K562 (cell line): ENCODE results near the gene PPP1R12C. TPM values are rescaled to one million over a fixed set of nuclear protein-coding genes. Genes with fewer than 3 reads are reported as not detected.

Source experiments
- E2F6 ChIP-seq, 2 experiments: IDR thresholded peaks; 2 replicates each; pipeline ENCODE4 v1.6.1; 2011; ENCODE audit warnings: borderline replicate concordance in 1 of 2, control low read depth in 1 of 2, low read depth in 1 of 2, low read length in 1 of 2, mild to moderate bottlenecking in 1 of 2, mixed read lengths in 1 of 2, moderate library complexity in 1 of 2; ENCODE audit not compliant: insufficient read depth in 1 of 2, insufficient read length in 1 of 2, poor library complexity in 1 of 2, severe bottlenecking in 1 of 2; ENCODE audit errors: extremely low read depth in 1 of 2
- FOXJ2 ChIP-seq: fragments of 200-800 bp; sonication (Bioruptor generic); IDR thresholded peaks from 2 replicates; pipeline ENCODE4 v1.6.1; 2016; ENCODE audit warnings: missing genetic modification characterization, missing compliant biosample characterization
- KDM1A ChIP-seq, 2 experiments: fragments of 450-650 bp; IDR thresholded peaks; 2 replicates each; pipeline ENCODE4 v1.6.1; 2016; ENCODE audit warnings: mild to moderate bottlenecking in 2 of 2
- L3MBTL2 ChIP-seq: fragments of 450-650 bp; IDR thresholded peaks from 2 replicates; pipeline ENCODE4 v1.6.1; 2016; ENCODE audit warnings: mild to moderate bottlenecking, moderate library complexity
- MYC ChIP-seq, 2 experiments: fragments of 250-450 bp in 1 of 2; sonication (Bioruptor Pico) in 1 of 2; IDR thresholded peaks; 2 replicates each; pipeline versions ENCODE4 v1.5.1 to v1.6.1; 2012 to 2021; ENCODE audit warnings: low read depth in 2 of 2, borderline replicate concordance in 1 of 2, improper control_type of control experiment in 1 of 2, low read length in 1 of 2, mild to moderate bottlenecking in 1 of 2, moderate library complexity in 1 of 2
- RERE ChIP-seq: sonication (generic); formaldehyde crosslinking; IDR thresholded peaks from 2 replicates; pipeline ENCODE4 v1.8.0; 2023; ENCODE audit warnings: missing genetic modification reagents, mild to moderate bottlenecking, borderline replicate concordance
- TBL1XR1 ChIP-seq, 2 experiments: IDR thresholded peaks; 2 replicates each; pipeline ENCODE4 v1.6.1; 2012; ENCODE audit warnings: improper control_type of control experiment in 2 of 2, low read length in 2 of 2, mild to moderate bottlenecking in 1 of 2
- ZNF561 ChIP-seq: fragments of 450-650 bp; formaldehyde crosslinking; conservative IDR thresholded peaks from 2 replicates; pipeline ENCODE4 v1.4.0; 2020; ENCODE audit warnings: mild to moderate bottlenecking, moderate library complexity
- polyA plus RNA-seq, 8 experiments: library from polyadenylated mRNA; depleted of rRNA in 4 of 8; stranded (reverse) in 5 of 8; unstranded in 3 of 8; fragments of >200 nt; fragmentation: Nextera tagmentation in 2 of 8; fragmentation: Illumina TruSeq in 1 of 8; extraction: Ambion mirVana in 2 of 8; extraction: Trizol in 1 of 8; gene quantifications; 2 replicates each; pipeline versions ENCODE4 v1.2.1 to v1.2.3, GENCODE V29; 2011 to 2014; ENCODE audit warnings: inconsistent platforms in 1 of 8, missing spikeins in 1 of 8
- total RNA-seq, 7 experiments: library from RNA; depleted of rRNA in 6 of 7; stranded (reverse); fragments of >200 nt in 6 of 7; fragmentation: Illumina TruSeq in 2 of 7; extraction: Trizol in 2 of 7; gene quantifications; 2 replicates each; pipeline versions ENCODE4 v1.2.1 to v1.2.3, GENCODE V29; 2011 to 2021; ENCODE audit warnings: low replicate concordance in 1 of 7
- TF ChIP-seq, protein P1 (sequence below): sonication (generic); formaldehyde crosslinking; IDR thresholded peaks from 2 replicates; pipeline ENCODE4 v1.8.0; 2022; ENCODE audit warnings: missing genetic modification reagents, mild to moderate bottlenecking, borderline replicate concordance
- TF ChIP-seq, protein P2 (sequence below): sonication (generic); formaldehyde crosslinking; IDR thresholded peaks from 2 replicates; pipeline ENCODE4 v1.8.0; 2022; ENCODE audit warnings: mild to moderate bottlenecking, missing genetic modification reagents

The PPP1R12C gene
- total and polyA plus RNA-seq, 9 of the 15 experiments (the other 6 are each of a cell fraction or from before 2014, with no cell fraction given), result 1.8 to 136 (median 33.7) TPM

GRCh38 chr19:55160128-55160985 is 42.9 kb upstream of the PPP1R12C start (continued):
- TF ChIP-seq, protein P1, sequence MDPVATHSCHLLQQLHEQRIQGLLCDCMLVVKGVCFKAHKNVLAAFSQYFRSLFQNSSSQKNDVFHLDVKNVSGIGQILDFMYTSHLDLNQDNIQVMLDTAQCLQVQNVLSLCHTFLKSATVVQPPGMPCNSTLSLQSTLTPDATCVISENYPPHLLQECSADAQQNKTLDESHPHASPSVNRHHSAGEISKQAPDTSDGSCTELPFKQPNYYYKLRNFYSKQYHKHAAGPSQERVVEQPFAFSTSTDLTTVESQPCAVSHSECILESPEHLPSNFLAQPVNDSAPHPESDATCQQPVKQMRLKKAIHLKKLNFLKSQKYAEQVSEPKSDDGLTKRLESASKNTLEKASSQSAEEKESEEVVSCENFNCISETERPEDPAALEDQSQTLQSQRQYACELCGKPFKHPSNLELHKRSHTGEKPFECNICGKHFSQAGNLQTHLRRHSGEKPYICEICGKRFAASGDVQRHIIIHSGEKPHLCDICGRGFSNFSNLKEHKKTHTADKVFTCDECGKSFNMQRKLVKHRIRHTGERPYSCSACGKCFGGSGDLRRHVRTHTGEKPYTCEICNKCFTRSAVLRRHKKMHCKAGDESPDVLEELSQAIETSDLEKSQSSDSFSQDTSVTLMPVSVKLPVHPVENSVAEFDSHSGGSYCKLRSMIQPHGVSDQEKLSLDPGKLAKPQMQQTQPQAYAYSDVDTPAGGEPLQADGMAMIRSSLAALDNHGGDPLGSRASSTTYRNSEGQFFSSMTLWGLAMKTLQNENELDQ, result no peak
- TF ChIP-seq MYC (IDR thresholded peaks at IDR 0.05; ENCODE audit: low read depth, low read length) (peak; percentile 96), MYC (CRISPR knock-in tag; IDR thresholded peaks at IDR 0.05; ENCODE audit: borderline replicate concordance, low read depth) (no peak), RERE (CRISPR knock-in tag) (no peak), L3MBTL2 (peak; percentile 83), KDM1A (IDR thresholded peaks at IDR 0.05) (0 out of 4 replicates have a peak, but pooled peaks of 1 of the 2 experiments have one; percentile 20), TBL1XR1 (IDR thresholded peaks at IDR 0.05; ENCODE audit: low read length in 2 of 2) (0 out of 4 replicates have a peak, but pooled peaks of 1 of the 2 experiments have one; percentile 18), ZNF561 (CRISPR knock-in tag) (no peak), E2F6 (IDR thresholded peaks at IDR 0.05; ENCODE audit: borderline replicate concordance in 1 of 2, extremely low read depth in 1 of 2, insufficient read depth in 1 of 2, insufficient read length in 1 of 2, low read depth in 1 of 2, low read length in 1 of 2, poor library complexity in 1 of 2, severe bottlenecking in 1 of 2) (peak; percentile 66 to 76), FOXJ2 (tag) (0 out of 2 replicates have a peak, but pooled peaks have one; percentile 45)
- TF ChIP-seq, protein P2, sequence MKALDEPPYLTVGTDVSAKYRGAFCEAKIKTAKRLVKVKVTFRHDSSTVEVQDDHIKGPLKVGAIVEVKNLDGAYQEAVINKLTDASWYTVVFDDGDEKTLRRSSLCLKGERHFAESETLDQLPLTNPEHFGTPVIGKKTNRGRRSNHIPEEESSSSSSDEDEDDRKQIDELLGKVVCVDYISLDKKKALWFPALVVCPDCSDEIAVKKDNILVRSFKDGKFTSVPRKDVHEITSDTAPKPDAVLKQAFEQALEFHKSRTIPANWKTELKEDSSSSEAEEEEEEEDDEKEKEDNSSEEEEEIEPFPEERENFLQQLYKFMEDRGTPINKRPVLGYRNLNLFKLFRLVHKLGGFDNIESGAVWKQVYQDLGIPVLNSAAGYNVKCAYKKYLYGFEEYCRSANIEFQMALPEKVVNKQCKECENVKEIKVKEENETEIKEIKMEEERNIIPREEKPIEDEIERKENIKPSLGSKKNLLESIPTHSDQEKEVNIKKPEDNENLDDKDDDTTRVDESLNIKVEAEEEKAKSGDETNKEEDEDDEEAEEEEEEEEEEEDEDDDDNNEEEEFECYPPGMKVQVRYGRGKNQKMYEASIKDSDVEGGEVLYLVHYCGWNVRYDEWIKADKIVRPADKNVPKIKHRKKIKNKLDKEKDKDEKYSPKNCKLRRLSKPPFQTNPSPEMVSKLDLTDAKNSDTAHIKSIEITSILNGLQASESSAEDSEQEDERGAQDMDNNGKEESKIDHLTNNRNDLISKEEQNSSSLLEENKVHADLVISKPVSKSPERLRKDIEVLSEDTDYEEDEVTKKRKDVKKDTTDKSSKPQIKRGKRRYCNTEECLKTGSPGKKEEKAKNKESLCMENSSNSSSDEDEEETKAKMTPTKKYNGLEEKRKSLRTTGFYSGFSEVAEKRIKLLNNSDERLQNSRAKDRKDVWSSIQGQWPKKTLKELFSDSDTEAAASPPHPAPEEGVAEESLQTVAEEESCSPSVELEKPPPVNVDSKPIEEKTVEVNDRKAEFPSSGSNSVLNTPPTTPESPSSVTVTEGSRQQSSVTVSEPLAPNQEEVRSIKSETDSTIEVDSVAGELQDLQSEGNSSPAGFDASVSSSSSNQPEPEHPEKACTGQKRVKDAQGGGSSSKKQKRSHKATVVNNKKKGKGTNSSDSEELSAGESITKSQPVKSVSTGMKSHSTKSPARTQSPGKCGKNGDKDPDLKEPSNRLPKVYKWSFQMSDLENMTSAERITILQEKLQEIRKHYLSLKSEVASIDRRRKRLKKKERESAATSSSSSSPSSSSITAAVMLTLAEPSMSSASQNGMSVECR (CRISPR knock-in tag), result peak; percentile 74
